Adrenal gland (tissue), 12 donors: Measurements from ENCODE around the gene E2F8. TPM values are rescaled to one million over a fixed set of nuclear protein-coding genes. Genes with fewer than 3 reads are reported as not detected.

Experiments used
- DNase-seq, 7 donors: peaks; one replicate each; pipeline ENCODE4 v3.0.0-alpha.2; 2019 to 2020
- H3K27ac ChIP-seq, 5 donors: fragments of 200-600 bp; sonication (generic) in 4 of 5; 1 replicate in 3 of 5; 2 replicates in 2 of 5; pipeline versions ENCODE4 v1.5.1 to v1.8.0; 2016 to 2020; ENCODE audit warnings: mild to moderate bottlenecking in 1 of 5
- H3K27me3 ChIP-seq: fragments of 200-600 bp; 2 replicates; pipeline ENCODE4 v1.8.0; 2021
- H3K36me3 ChIP-seq, 2 donors: fragments of 200-600 bp; replicated peaks in 1 of 2; 1 replicate in 1 of 2; 2 replicates in 1 of 2; pipeline versions ENCODE4 v1.5.1 to v1.8.0; 2018 to 2022
- H3K4me1 ChIP-seq, 2 donors: fragments of 200-600 bp; replicated peaks in 1 of 2; 1 replicate in 1 of 2; 2 replicates in 1 of 2; pipeline versions ENCODE4 v1.5.1 to v1.8.0; 2018 to 2021
- H3K4me3 ChIP-seq, 4 donors: fragments of 200-600 bp; sonication (generic) in 3 of 4; one replicate each; pipeline ENCODE4 v1.5.1; 2016 to 2018
- H3K9me3 ChIP-seq, 3 donors: fragments of 200-600 bp; sonication (generic) in 1 of 3; replicated peaks in 1 of 3; 1 replicate in 2 of 3; 2 replicates in 1 of 3; pipeline versions ENCODE4 v1.5.1 to v1.8.0; 2016 to 2021
- POLR2A ChIP-seq, 2 donors: fragments of 450-650 bp; IDR thresholded peaks; one replicate each; pipeline ENCODE4 v1.6.1; 2017; ENCODE audit warnings: antibody characterized with exemption in 2 of 2, mild to moderate bottlenecking in 2 of 2, moderate library complexity in 1 of 2
- WGBS, 4 donors: extraction: QIAGEN DNeasy Blood & Tissue Kit in 2 of 4; methylation state at CpG; one replicate each; pipeline versions ENCODE4 v1.1.5 to v1.1.7; 2013 to 2017; 5-methylcytosine and 5-hydroxymethylcytosine counted together
- intact Hi-C, 2 donors: fragments of 100-400 bp; cut with DNase I; formaldehyde crosslinking; loops; one replicate each; pipeline versions ENCODE4 v1.14.1 to v1.15.0; 2022 to 2023
- polyA plus RNA-seq, 3 donors: library from polyadenylated mRNA; stranded (reverse); fragments of 200-250 nt in 2 of 3; fragments of 350-450 nt in 1 of 3; fragmentation: Illumina TruSeq in 1 of 3; extraction: RNeasy Lipid Tissue Mini Kit (QIAGEN cat#74804) in 1 of 3; gene quantifications; one replicate each; pipeline ENCODE4 v1.2.3, GENCODE V29; 2013 to 2014
- total RNA-seq, 9 donors: library from RNA; depleted of rRNA in 4 of 9; stranded (reverse); fragments of >200 nt in 4 of 9; fragments of 120-200 nt in 1 of 9; fragmentation: NEBNext Ultra II Directional in 1 of 9; extraction: Animal tissue kit (Norgen Biotek cat#: 25700) in 1 of 9; gene quantifications; one replicate each; pipeline versions ENCODE4 v1.1.0 to v1.2.4, GENCODE V29; 2013 to 2023
- TF ChIP-seq, protein P1 (sequence below), 6 experiments: fragments of 450-650 bp in 4 of 6; fragments of 200-600 bp in 2 of 6; sonication (generic) in 1 of 6; IDR thresholded peaks; 1 replicate in 5 of 6; 2 replicates in 1 of 6; pipeline versions ENCODE4 v1.5.1 to v1.8.0; 2016 to 2021; ENCODE audit warnings: antibody characterized with exemption in 6 of 6, mild to moderate bottlenecking in 2 of 6, moderate library complexity in 1 of 6
- donor health status: healthy with polysubstance abuse.
- donor health status: Bipolar disorder and iron deficiency.
- donor health status: DM: yes; HTN: yes; CAD: no.
- donor health status: DM: no; HTN: no; CAD: no.
- donor health status: DM: no; HTN: no; CAD: no.
- donor health status: DM: yes; HTN: yes; CAD: no.

The E2F8 gene
- total and polyA plus RNA-seq, 12 donors = 0.07 to 4.4 (median 0.47) TPM; not detected in 2

DNA sequence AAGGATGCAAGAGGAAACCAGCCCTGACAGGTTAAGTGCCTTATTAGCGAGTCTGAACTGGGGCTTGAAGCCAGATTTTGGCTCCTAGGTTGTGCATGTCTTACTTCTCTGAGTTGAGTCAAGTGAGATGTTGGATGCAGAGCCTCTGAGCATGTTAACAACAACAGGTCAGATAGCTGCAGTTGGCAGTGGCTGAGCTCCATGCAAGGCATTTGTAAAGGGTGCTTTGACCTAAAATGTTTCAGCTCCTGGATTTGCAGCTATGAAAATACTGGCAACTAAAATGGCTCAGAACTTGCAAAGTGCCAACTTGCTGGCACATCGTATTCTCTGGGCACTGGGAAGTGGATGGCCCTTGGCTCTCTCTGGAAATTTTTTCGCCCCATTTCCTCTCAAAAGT is 22.5 kb downstream of the E2F8 start:
- H3K4me1 ChIP-seq = no peaks in the 10 kb centered on the region
- no peak for DNase-seq
- no peaks in the 10 kb centered on the region for H3K36me3 ChIP-seq
- intact Hi-C loops = no loop called here
- 73 to 93% (median 89%) methylated on average over 3 of the region's 3 CpGs for WGBS, 4 donors
- H3K27me3 ChIP-seq = no peaks in the 10 kb centered on the region
- no peaks in the 10 kb centered on the region for H3K9me3 ChIP-seq
- TF ChIP-seq, protein P1, sequence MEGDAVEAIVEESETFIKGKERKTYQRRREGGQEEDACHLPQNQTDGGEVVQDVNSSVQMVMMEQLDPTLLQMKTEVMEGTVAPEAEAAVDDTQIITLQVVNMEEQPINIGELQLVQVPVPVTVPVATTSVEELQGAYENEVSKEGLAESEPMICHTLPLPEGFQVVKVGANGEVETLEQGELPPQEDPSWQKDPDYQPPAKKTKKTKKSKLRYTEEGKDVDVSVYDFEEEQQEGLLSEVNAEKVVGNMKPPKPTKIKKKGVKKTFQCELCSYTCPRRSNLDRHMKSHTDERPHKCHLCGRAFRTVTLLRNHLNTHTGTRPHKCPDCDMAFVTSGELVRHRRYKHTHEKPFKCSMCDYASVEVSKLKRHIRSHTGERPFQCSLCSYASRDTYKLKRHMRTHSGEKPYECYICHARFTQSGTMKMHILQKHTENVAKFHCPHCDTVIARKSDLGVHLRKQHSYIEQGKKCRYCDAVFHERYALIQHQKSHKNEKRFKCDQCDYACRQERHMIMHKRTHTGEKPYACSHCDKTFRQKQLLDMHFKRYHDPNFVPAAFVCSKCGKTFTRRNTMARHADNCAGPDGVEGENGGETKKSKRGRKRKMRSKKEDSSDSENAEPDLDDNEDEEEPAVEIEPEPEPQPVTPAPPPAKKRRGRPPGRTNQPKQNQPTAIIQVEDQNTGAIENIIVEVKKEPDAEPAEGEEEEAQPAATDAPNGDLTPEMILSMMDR (IDR thresholded peaks at IDR 0.05) = no peak
- no peak for TF ChIP-seq POLR2A (IDR thresholded peaks at IDR 0.05)
- no peak overlapping the region for H3K4me3 ChIP-seq
- no peak overlapping the region for H3K27ac ChIP-seq

DNA sequence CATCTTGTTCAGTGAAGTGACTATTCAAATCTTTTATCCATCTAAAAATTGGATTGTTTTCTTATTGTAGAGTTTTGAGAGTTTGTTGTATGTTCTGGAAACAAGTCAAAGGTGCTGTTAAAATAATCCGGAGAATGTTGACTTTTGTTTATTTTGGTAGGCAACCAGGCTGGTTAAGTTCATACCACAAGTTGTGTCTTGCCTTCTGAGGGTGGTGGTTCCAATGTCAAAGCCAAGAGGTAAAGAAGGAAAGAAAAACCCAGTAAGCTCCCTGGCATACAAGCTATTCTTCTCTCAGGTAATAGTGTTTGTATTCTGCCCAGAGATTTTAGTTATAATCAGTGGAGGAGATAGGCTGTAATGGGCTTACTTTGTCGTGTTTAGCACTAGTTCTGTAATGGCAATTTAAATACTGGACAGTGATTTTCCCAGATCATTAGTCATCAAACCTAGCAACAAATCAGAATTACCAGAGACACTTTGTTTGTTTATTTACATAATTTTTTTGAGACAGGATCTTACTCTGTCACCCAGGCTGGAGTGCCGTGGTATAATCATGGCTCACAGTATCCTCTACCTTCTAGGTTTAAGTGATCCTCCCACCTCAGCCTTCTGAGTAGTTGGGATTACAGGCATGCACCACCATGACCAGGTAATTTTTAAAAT is 23.9 kb downstream of the E2F8 start:
- Histone ChIP-seq H3K27me3 (no peaks in the 10 kb centered on the region), H3K4me1 (no peaks in the 10 kb centered on the region), H3K4me3 (no peak overlapping the region), H3K36me3 (no peaks in the 10 kb centered on the region), H3K9me3 (no peaks in the 10 kb centered on the region), H3K27ac (no peak overlapping the region)
- no peak for DNase-seq
- TF ChIP-seq, protein P1 (IDR thresholded peaks at IDR 0.05) = no peak
- TF ChIP-seq POLR2A (IDR thresholded peaks at IDR 0.05) = no peak
- intact Hi-C loops = no loop called here
- 46 to 54% (median 53%) methylated on average over 3 of the region's 3 CpGs for WGBS, 4 donors

DNA sequence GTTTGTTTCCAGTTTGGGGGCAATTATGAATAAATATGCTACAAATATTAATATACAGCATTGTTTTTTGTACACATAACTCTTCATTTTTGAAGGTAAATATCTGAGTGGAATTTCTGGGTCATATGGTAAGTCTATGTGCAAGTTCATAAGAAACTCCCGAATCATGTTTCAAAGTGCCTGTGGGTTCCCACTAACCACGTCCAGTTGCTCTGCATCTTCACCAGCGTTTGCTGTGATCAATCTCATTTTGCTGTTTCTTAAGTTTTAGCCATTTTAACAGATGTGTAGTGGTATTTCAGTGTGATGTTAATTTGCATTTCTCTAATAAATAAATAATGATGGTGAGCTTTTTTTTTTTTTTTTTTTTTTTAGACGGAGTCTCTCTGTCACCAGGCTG is 24.7 kb downstream of the E2F8 start:
- TF ChIP-seq POLR2A (IDR thresholded peaks at IDR 0.05) = no peak
- Histone ChIP-seq H3K4me3 (no peak overlapping the region), H3K27ac (no peak overlapping the region), H3K36me3 (no peaks in the 10 kb centered on the region), H3K9me3 (no peaks in the 10 kb centered on the region), H3K4me1 (no peaks in the 10 kb centered on the region), H3K27me3 (no peaks in the 10 kb centered on the region)
- no peak for DNase-seq
- 79 to 87% (median 86%) methylated on average over 4 of the region's 4 CpGs for WGBS, 4 donors
- intact Hi-C loops = no loop called here

DNA sequence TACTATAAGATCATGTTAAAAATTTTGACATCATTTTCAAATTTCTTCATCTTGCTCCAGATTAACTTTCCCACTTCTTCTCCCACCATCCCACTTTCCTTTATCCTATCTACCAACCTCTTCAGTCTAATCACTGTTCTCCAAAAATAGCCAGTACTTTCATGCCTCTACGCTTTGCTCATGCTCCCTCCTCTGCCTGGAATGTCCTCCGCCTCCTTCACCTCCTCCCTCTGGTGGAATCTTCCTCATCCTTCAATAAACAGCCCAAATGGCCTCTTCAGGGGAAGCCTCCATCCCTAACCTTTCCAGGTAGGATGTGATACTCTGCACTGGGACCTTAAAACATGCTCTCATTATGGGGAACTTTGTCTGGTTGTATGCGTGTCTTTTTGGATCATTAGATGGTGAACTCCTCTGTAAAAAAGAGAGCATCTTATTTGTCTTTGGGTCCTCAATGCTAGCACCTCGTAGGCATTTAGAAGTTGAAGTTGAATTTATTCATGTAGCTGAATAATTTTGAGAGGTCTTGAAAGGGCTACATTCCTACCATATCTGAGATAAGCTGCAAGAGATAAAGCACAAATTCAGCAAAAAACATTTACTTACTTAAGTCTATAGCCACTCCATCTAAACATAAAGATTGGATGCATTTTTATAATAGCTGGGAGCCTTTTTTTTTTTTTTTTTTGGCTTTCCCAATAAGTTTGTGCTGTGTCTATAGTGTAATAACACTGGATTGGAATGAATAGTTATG is 31.0 kb downstream of the E2F8 start:
- no peak for DNase-seq
- no peaks in the 10 kb centered on the region for H3K9me3 ChIP-seq
- WGBS, 4 donors = 69 to 76% (median 75%) methylated on average over 4 of the region's 4 CpGs
- intact Hi-C loops = no loop called here
- no peaks in the 10 kb centered on the region for H3K27me3 ChIP-seq
- H3K4me3 ChIP-seq = no peak overlapping the region
- no peak overlapping the region for H3K27ac ChIP-seq
- TF ChIP-seq, protein P1 (IDR thresholded peaks at IDR 0.05) = no peak
- TF ChIP-seq POLR2A (IDR thresholded peaks at IDR 0.05) = no peak
- H3K36me3 ChIP-seq = no peaks in the 10 kb centered on the region
- no peaks in the 10 kb centered on the region for H3K4me1 ChIP-seq
